HEK293 (cell line): ENCODE results near the gene CDC42BPA.

Experiments
- BCL11B ChIP-seq: fragments of 450-650 bp; formaldehyde crosslinking; IDR thresholded peaks from 2 replicates; pipeline ENCODE4 v1.5.1; 2016; ENCODE audit warnings: low read depth, missing biosample characterization, missing genetic modification characterization
- ZNF211 ChIP-seq: fragments of 450-650 bp; formaldehyde crosslinking; IDR thresholded peaks from 2 replicates; pipeline ENCODE4 v1.5.1; 2016; ENCODE audit warnings: low read depth, missing biosample characterization, missing genetic modification characterization
- ZNF274 ChIP-seq, 2 experiments: fragments of 200-500 bp in 1 of 2; fragments of 450-650 bp in 1 of 2; sonication (Bioruptor generic) in 1 of 2; formaldehyde crosslinking in 1 of 2; IDR thresholded peaks; 2 replicates each; pipeline versions ENCODE4 v1.5.1 to v1.6.1; 2014 to 2016; ENCODE audit warnings: borderline replicate concordance in 1 of 2, inconsistent platforms in 1 of 2, low read length in 1 of 2, missing biosample characterization in 1 of 2, missing genetic modification characterization in 1 of 2
- ZNF341 ChIP-seq: fragments of 450-650 bp; formaldehyde crosslinking; IDR thresholded peaks from 2 replicates; pipeline ENCODE4; 2016; ENCODE audit warnings: low read depth, missing biosample characterization, missing genetic modification characterization
- ZNF416 ChIP-seq: fragments of 450-650 bp; formaldehyde crosslinking; IDR thresholded peaks from 2 replicates; pipeline ENCODE4 v1.5.1; 2016; ENCODE audit warnings: missing biosample characterization, missing genetic modification characterization
- ZNF426 ChIP-seq: fragments of 450-650 bp; formaldehyde crosslinking; IDR thresholded peaks from 2 replicates; pipeline ENCODE4 v1.5.1; 2017; ENCODE audit warnings: missing biosample characterization, missing genetic modification characterization, mild to moderate bottlenecking, inconsistent platforms, moderate library complexity
- ZNF776 ChIP-seq: fragments of 450-650 bp; formaldehyde crosslinking; IDR thresholded peaks from 2 replicates; pipeline ENCODE4 v1.5.0; 2017; ENCODE audit warnings: missing biosample characterization, missing genetic modification characterization, borderline replicate concordance
- TF ChIP-seq, protein P1 (sequence below): fragments of 450-650 bp; formaldehyde crosslinking; IDR thresholded peaks from 2 replicates; pipeline ENCODE4 v1.5.1; 2017; ENCODE audit warnings: missing biosample characterization, missing genetic modification characterization
- TF ChIP-seq, protein P2 (sequence below): fragments of 450-650 bp; formaldehyde crosslinking; IDR thresholded peaks from 2 replicates; pipeline ENCODE4 v1.5.1; 2016; ENCODE audit warnings: missing biosample characterization, missing genetic modification characterization

GRCh38 chr1:227003165-227003564, 315.1 kb downstream of the CDC42BPA start:
- no peak for TF ChIP-seq ZNF426
- TF ChIP-seq ZNF341 (tag by site-specific recombination), result no peak
- no peak for TF ChIP-seq BCL11B (tag by site-specific recombination)
- TF ChIP-seq, protein P1, sequence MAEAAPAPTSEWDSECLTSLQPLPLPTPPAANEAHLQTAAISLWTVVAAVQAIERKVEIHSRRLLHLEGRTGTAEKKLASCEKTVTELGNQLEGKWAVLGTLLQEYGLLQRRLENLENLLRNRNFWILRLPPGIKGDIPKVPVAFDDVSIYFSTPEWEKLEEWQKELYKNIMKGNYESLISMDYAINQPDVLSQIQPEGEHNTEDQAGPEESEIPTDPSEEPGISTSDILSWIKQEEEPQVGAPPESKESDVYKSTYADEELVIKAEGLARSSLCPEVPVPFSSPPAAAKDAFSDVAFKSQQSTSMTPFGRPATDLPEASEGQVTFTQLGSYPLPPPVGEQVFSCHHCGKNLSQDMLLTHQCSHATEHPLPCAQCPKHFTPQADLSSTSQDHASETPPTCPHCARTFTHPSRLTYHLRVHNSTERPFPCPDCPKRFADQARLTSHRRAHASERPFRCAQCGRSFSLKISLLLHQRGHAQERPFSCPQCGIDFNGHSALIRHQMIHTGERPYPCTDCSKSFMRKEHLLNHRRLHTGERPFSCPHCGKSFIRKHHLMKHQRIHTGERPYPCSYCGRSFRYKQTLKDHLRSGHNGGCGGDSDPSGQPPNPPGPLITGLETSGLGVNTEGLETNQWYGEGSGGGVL, result no peak
- TF ChIP-seq, protein P2, sequence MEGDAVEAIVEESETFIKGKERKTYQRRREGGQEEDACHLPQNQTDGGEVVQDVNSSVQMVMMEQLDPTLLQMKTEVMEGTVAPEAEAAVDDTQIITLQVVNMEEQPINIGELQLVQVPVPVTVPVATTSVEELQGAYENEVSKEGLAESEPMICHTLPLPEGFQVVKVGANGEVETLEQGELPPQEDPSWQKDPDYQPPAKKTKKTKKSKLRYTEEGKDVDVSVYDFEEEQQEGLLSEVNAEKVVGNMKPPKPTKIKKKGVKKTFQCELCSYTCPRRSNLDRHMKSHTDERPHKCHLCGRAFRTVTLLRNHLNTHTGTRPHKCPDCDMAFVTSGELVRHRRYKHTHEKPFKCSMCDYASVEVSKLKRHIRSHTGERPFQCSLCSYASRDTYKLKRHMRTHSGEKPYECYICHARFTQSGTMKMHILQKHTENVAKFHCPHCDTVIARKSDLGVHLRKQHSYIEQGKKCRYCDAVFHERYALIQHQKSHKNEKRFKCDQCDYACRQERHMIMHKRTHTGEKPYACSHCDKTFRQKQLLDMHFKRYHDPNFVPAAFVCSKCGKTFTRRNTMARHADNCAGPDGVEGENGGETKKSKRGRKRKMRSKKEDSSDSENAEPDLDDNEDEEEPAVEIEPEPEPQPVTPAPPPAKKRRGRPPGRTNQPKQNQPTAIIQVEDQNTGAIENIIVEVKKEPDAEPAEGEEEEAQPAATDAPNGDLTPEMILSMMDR, result no peak
- no peak for TF ChIP-seq ZNF211
- TF ChIP-seq ZNF274 (IDR thresholded peaks at IDR 0.05; ENCODE audit: low read length), result no peak
- no peak for TF ChIP-seq ZNF274 (tag by site-specific recombination; IDR thresholded peaks at IDR 0.05; ENCODE audit: borderline replicate concordance)
- no peak for TF ChIP-seq ZNF776 (tag by site-specific recombination)
- TF ChIP-seq ZNF416 (tag by site-specific recombination), result no peak
